ENCODE measurements around the gene SLC22A3.
"Not testable (repeated sequence)": the region's sequence is repeated elsewhere in the genome, so short reads cannot be mapped to it uniquely, and the experiment has no call there.

Gene SLC22A3

GRCh38 chr6:160337301-160337700 lies 10.9 kb upstream of the SLC22A3 start:
- no peak for DNase-seq

GRCh38 chr6:160337991-160338390 lies 10.2 kb upstream of the SLC22A3 start:
- DNase-seq, result no peak

- no peak for DNase-seq
Measured at GRCh38 chr6:160343144-160343543, 5.0 kb upstream of the SLC22A3 start.

GRCh38 chr6:160344271-160344670 lies 3.9 kb upstream of the SLC22A3 start:
- DNase-seq, result no peak

GRCh38 chr6:160347259-160348222 lies 637 bp upstream of the SLC22A3 start:
- DNase-seq, result no peak

GRCh38 chr6:160349020-160349441 lies 853 bp downstream of the SLC22A3 start:
- DNase-seq, result no peak

GRCh38 chr6:160349814-160350350 lies 1.7 kb downstream of the SLC22A3 start:
- DNase-seq, result no peak

- DNase-seq, result no peak
Measured at GRCh38 chr6:160353950-160354496, 5.8 kb downstream of the SLC22A3 start.

GRCh38 chr6:160355001-160355400 lies 6.8 kb downstream of the SLC22A3 start:
- DNase-seq, result no peak

- DNase-seq, result no peak
Measured at GRCh38 chr6:160356074-160356744, 8.0 kb downstream of the SLC22A3 start.

- no peak for DNase-seq
Measured at GRCh38 chr6:160357088-160357487, 8.9 kb downstream of the SLC22A3 start.

- DNase-seq, result no peak
Measured at GRCh38 chr6:160358225-160359119, 10.3 kb downstream of the SLC22A3 start.

- DNase-seq, result no peak
Measured at GRCh38 chr6:160360955-160361354, 12.8 kb downstream of the SLC22A3 start.

GRCh38 chr6:160362556-160362955 lies 14.4 kb downstream of the SLC22A3 start:
- DNase-seq, result no peak

- DNase-seq, result no peak
Measured at GRCh38 chr6:160363016-160363996, 15.1 kb downstream of the SLC22A3 start.

GRCh38 chr6:160365117-160365516 lies 16.9 kb downstream of the SLC22A3 start:
- no peak for DNase-seq

- no peak for DNase-seq
Measured at GRCh38 chr6:160367798-160368547, 19.8 kb downstream of the SLC22A3 start.

GRCh38 chr6:160368670-160369069 lies 20.5 kb downstream of the SLC22A3 start:
- no peak for DNase-seq

- DNase-seq, result not testable (repeated sequence)
Measured at GRCh38 chr6:160373601-160374000, 25.4 kb downstream of the SLC22A3 start.

- no peak for DNase-seq
Measured at GRCh38 chr6:160374836-160375560, 26.8 kb downstream of the SLC22A3 start.

Data from activated gamma-delta T cell treated with Interleukin-2 at 50 U/mL for 16 hours (primary cell).